HG02938 (cell line): ENCODE results near the gene ZNF557.
A peak's percentile ranks its signal among the peaks of the same experiment; 100 is the strongest.
"Not testable (repeated sequence)": the region's sequence is repeated elsewhere in the genome, so short reads cannot be mapped to it uniquely, and the experiment has no call there.

ENCODE experiments used
- ATAC-seq: cut with Tn5 transposase; IDR thresholded peaks from one replicate; pipeline ENCODE4 v1.9.1; 2021; ENCODE audit warnings: mild to moderate bottlenecking, moderate library complexity; ENCODE audit not compliant: unreplicated experiment

Gene ZNF557

GRCh38 chr19:7069042-7069903, at the start of gene ZNF557:
ZNF557 (plus strand) TSS chr19:7069703; CDS start chr19:7075075, 5,372 bp downstream.
- peak; percentile 84 for ATAC-seq

- not testable (repeated sequence) for ATAC-seq
These were observed 48.2 kb upstream of the ZNF557 start, which contains the start of gene MBD3L2B for GRCh38 chr19:7021331-7021730. MBD3L2B (minus strand) TSS chr19:7021431; CDS start chr19:7021397, 34 bp downstream.

- not testable (repeated sequence) for ATAC-seq
These were observed 40.7 kb upstream of the ZNF557 start for GRCh38 chr19:7028790-7029189.

GRCh38 chr19:7030278-7030677, 39.2 kb upstream of the ZNF557 start, which contains the start of gene MBD3L5:
MBD3L5 (plus strand) TSS chr19:7030578; CDS start chr19:7030612, 34 bp downstream.
- not testable (repeated sequence) for ATAC-seq

- ATAC-seq = not testable (repeated sequence)
These were observed 29.4 kb upstream of the ZNF557 start, which contains the start of gene MBD3L4 for GRCh38 chr19:7040079-7040478. MBD3L4 (minus strand) TSS chr19:7040179; CDS start chr19:7040144, 35 bp downstream.

GRCh38 chr19:7041563-7041962, 27.9 kb upstream of the ZNF557 start:
- ATAC-seq = not testable (repeated sequence)

- not testable (repeated sequence) for ATAC-seq
These were observed 20.5 kb upstream of the ZNF557 start, which contains the start of gene MBD3L2 for GRCh38 chr19:7049021-7049420. MBD3L2 (plus strand) TSS chr19:7049321; CDS start chr19:7049374, 53 bp downstream.

- not testable (repeated sequence) for ATAC-seq
These were observed 18.1 kb upstream of the ZNF557 start for GRCh38 chr19:7051421-7051820.

GRCh38 chr19:7052896-7053295, 16.6 kb upstream of the ZNF557 start:
- ATAC-seq = not testable (repeated sequence)

- not testable (repeated sequence) for ATAC-seq
These were observed 14.7 kb upstream of the ZNF557 start for GRCh38 chr19:7054635-7055368.

GRCh38 chr19:7055679-7056078, 13.8 kb upstream of the ZNF557 start:
- ATAC-seq = not testable (repeated sequence)

GRCh38 chr19:7056371-7056770, 13.1 kb upstream of the ZNF557 start:
- not testable (repeated sequence) for ATAC-seq

- ATAC-seq = not testable (repeated sequence)
These were observed 10.9 kb upstream of the ZNF557 start, which contains the start of gene MBD3L3 for GRCh38 chr19:7058576-7058975. MBD3L3 (minus strand) TSS chr19:7058676; CDS start chr19:7058605, 71 bp downstream.

- ATAC-seq = not testable (repeated sequence)
These were observed 9.5 kb upstream of the ZNF557 start for GRCh38 chr19:7059977-7060376.

GRCh38 chr19:7063339-7063738, 6.2 kb upstream of the ZNF557 start:
- no peak for ATAC-seq

- no peak for ATAC-seq
These were observed 5.6 kb upstream of the ZNF557 start for GRCh38 chr19:7063764-7064418.

GRCh38 chr19:7067122-7067521, 2.4 kb upstream of the ZNF557 start:
- ATAC-seq = not testable (repeated sequence)

GRCh38 chr19:7067716-7068115, 1.8 kb upstream of the ZNF557 start:
- ATAC-seq = no peak

- ATAC-seq = no peak
These were observed 904 bp upstream of the ZNF557 start for GRCh38 chr19:7068599-7068998.

- peak; percentile 16 for ATAC-seq
These were observed 362 bp downstream of the ZNF557 start for GRCh38 chr19:7069904-7070226.

- ATAC-seq = no peak
These were observed 3.0 kb downstream of the ZNF557 start for GRCh38 chr19:7072541-7072940.
